ENCODE data around the gene RGS4.

The RGS4 gene

DNA sequence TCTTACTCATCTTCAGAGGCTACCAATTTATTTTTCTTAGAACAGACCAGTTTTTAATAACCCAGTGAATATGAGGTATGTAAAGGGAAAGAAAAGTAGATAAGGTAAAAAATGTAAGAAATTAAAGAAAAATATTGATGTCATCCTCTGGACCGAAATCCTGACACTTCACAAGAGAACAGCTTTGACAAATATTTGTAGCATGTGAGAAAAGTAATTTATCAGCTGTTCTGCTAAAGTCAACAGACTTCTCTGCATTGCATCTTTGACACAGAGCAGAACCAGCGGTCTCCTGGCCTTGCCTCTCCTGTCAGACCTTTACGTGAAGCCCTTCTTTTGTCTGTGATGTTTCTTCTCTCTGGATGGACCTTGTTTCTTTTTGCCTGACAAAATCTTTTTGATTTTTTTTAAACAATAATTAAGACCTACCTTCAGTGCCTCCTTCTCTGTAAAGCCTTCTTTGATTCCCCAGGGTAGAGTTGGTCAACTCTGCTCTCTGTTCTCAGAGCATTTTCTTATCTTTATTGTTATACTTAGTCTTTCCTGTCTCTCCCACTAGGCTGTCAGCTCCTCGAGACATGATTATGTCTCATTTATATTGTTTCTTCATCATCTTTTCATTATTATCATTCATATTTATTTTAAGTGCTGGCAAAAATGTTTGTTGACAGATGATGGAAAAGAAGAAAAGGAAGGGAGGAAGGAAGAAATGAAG, 35.4 kb downstream of the RGS4 start:
- FAIRE-seq: no peak

DNA sequence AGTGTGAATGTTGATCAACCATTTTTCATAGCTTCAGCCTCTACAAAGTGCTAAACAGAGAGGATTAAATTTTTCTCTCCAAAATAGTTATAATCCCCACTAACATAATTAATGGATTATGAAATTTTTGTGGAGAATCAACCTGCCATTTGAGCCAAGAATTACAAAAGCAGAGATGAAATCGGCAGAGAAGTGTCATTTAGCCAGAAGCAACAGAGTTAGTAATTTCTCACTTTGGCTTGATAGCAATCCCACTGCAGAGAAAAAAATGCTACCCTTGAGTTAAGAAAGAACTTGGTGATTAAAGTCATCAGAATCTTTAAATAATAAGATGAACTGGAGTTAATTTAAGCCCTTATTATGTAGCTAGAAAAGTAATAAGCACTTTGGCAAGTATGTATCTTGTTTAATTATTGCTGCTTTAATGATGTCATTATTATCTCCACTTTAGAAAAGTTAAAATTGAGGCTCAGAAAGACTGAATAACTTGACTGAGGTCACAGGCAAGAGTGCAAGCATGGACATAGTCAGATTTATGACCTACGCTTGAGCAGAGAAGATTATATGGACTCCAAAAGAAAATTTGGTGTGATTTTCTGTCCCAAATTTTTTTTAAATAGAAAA, 37.3 kb downstream of the RGS4 start:
- no peak for FAIRE-seq

DNA sequence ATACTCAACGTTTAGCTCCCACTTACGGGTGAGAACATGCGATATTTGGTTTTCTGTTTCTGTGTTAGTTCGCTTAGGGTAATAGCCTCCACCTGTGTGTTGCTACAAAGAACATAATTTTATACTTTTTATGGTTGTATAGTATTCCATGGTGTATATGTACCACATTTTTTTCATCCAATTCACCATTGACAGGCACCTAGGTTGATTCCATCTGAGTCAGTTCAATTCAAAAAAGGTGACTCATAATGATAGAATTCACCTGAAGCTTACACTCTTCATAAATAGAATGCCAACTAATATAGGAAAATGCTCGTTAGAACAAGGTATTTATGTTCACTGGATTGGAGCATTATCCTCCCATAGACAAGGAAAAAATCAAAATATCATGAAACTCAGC, 38.5 kb downstream of the RGS4 start:
- FAIRE-seq: no peak

DNA sequence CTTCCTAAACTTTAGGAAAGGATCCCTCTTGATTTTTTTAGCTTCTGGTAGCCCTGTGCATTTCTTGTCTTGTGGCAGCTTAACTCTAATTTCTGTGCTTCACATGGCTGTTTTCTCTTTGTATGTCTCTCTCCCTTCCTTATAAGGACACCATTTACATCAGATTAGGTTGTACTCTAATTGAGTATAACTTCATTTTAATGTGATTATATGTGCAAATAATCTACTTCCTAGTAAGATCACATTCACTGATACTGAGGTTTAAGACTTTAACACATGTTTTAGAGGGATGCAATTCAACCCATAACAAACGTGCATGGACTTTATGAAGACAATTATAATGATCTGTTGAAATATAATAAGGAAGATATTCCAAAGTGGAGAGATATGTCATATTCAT, 46.7 kb downstream of the RGS4 start:
- no peak for FAIRE-seq

DNA sequence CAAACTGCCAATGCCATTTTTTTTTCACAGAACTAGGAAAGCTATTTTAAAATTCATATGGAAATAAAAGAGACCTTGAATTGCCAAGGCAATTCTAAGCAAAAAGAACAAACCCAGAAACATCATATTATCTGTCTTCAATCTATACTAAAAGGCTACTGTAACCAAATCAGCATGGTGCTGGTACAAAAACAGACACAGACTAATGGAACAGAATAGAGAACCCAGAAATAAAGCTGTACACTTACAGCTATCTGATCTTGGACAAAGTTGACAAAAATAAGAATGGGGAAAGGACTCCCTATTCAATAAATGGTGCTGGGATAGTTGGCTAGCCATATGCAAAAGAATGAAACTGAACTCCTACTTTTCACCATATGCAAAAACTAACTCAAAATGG, 50.5 kb downstream of the RGS4 start:
- no peak for FAIRE-seq

DNA sequence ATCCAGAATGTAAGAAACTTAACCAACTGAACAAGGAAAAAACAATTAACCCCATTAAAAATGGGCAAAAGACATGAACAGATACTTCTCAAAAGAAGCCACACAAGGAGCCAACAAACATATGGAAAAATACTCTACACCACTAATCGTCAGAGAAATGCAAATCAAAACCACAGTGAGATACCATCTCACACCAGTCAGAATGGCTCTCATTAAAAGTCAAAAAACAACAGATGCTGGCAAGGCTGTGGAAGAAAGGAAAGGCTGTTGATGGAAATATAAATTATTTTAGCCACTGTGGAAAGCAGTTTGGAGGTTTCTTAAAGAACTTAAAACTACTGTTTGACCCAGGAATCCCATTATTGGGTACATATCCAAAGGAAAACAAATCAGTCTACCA, 51.2 kb downstream of the RGS4 start:
- FAIRE-seq: no peak

DNA sequence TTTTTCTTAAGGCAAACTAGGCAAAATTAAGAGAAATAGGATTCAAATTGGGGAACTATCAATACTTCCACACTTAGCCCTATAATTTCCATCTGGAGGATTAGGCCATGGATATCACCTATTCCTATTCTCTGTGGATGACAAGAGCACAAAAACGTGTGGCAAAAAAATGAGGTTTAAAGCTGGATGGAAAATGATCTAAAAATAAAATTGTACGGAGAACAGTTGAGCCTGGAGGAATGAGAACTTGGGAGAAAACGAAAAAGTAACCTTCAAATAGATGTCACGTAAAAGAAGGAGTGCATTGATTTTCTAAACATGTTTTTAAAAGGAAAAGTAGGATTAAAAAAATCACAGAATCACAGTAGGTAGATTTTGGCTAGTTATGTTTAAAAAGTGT, 55.7 kb downstream of the RGS4 start:
- no peak for FAIRE-seq

Data from colon (tissue), 2 donors.